H7 (cell line): ENCODE results near the gene C18orf63. TPM values are rescaled to one million over a fixed set of nuclear protein-coding genes. Genes with fewer than 3 reads are reported as not detected.

Experiments used
- total RNA-seq: library from RNA; depleted of rRNA; stranded (reverse); fragments of >200 nt; shearing (Covaris generic); gene quantifications from 2 replicates; pipeline ENCODE4 v1.2.3, GENCODE V29; 2014; rRNA removed

C18orf63 gene
- total RNA-seq, 1 experiment from 2014 or later: not detected

Other genes with a start within 250 kb of the C18orf63 start
- 0.55 and 1.5 TPM in 2 replicates for gene FBXO15, start 168.0 kb upstream of the C18orf63 start, total RNA-seq
- gene TIMM21, start 167.3 kb upstream of the C18orf63 start, total RNA-seq: 43.0 and 46.0 TPM in 2 replicates
- 104 and 130 TPM in 2 replicates for gene CYB5A, start 23.9 kb upstream of the C18orf63 start, total RNA-seq
- 0.22 TPM in 1 of 2 replicates, not detected in the other for gene DIPK1C, start 141.5 kb downstream of the C18orf63 start, total RNA-seq
- 60.2 and 63.1 TPM in 2 replicates for gene CNDP2, start 180.5 kb downstream of the C18orf63 start, total RNA-seq
- not detected in 2 replicates for gene CNDP1, start 218.7 kb downstream of the C18orf63 start, total RNA-seq